Endothelial cell (in vitro differentiated cells): Measurements from ENCODE around the gene LYAR. TPM values are rescaled to one million over a fixed set of nuclear protein-coding genes. Genes with fewer than 3 reads are reported as not detected.

Experiments used
- DNase-seq: peaks from one replicate; pipeline ENCODE4 v3.0.0; 2021; ENCODE audit warnings: low spot score
- H3K27ac Mint-ChIP-seq: one replicate; pipeline ENCODE4 v1.8.0; 2021; ENCODE audit warnings: mixed read lengths, inconsistent platforms; ENCODE audit not compliant: unreplicated experiment
- H3K27me3 Mint-ChIP-seq: one replicate; pipeline ENCODE4 v1.8.0; 2021; ENCODE audit warnings: mild to moderate bottlenecking, moderate library complexity, mixed read lengths, inconsistent platforms; ENCODE audit not compliant: unreplicated experiment
- H3K36me3 Mint-ChIP-seq: one replicate; pipeline ENCODE4 v1.8.0; 2021; ENCODE audit warnings: mild to moderate bottlenecking, low read depth, mixed read lengths, inconsistent platforms; ENCODE audit not compliant: unreplicated experiment
- H3K4me1 Mint-ChIP-seq: one replicate; pipeline ENCODE4 v1.8.0; 2021; ENCODE audit warnings: mild to moderate bottlenecking, mixed read lengths, inconsistent platforms; ENCODE audit not compliant: unreplicated experiment
- H3K4me3 Mint-ChIP-seq: one replicate; pipeline ENCODE4 v1.8.0; 2021; ENCODE audit warnings: mild to moderate bottlenecking, mixed read lengths, inconsistent platforms; ENCODE audit not compliant: unreplicated experiment
- H3K9me3 Mint-ChIP-seq: one replicate; pipeline ENCODE4 v1.8.0; 2021; ENCODE audit warnings: mixed read lengths, inconsistent platforms; ENCODE audit not compliant: unreplicated experiment
- total RNA-seq: library from RNA; stranded (reverse); fragmentation: NEBNext Ultra II Directional; extraction: Animal tissue kit (Norgen Biotek cat#: 25700); gene quantifications from one replicate; pipeline ENCODE4 v1.2.1, GENCODE V29; 2021; ENCODE audit not compliant: unreplicated experiment
- TF ChIP-seq, protein P1 (sequence below): fragments of 200-600 bp; sonication (generic); IDR thresholded peaks from one replicate; pipeline ENCODE4 v1.5.0; 2021; ENCODE audit warnings: antibody characterized with exemption; ENCODE audit not compliant: unreplicated experiment

Gene LYAR
- total RNA-seq, 1 donor from 2014 or later: 13.2 TPM

DNA sequence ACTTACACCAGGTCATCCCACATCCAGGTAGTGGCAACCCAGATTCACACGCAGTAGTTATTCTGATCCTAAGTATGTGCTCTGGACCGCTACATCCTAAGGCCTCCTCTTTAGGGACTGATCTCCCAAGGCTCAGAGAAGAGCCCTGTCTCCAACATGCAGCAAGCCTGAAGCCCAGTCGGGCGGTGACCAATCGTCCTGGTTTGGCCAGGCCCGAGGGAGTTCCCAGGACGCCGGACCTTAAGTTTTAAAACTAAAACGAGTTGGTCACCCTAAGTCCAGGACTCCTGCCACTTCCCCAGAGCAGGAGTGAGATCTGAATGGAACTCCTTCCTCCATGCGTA is 385 bp downstream of the LYAR start:
- TF ChIP-seq, protein P1, sequence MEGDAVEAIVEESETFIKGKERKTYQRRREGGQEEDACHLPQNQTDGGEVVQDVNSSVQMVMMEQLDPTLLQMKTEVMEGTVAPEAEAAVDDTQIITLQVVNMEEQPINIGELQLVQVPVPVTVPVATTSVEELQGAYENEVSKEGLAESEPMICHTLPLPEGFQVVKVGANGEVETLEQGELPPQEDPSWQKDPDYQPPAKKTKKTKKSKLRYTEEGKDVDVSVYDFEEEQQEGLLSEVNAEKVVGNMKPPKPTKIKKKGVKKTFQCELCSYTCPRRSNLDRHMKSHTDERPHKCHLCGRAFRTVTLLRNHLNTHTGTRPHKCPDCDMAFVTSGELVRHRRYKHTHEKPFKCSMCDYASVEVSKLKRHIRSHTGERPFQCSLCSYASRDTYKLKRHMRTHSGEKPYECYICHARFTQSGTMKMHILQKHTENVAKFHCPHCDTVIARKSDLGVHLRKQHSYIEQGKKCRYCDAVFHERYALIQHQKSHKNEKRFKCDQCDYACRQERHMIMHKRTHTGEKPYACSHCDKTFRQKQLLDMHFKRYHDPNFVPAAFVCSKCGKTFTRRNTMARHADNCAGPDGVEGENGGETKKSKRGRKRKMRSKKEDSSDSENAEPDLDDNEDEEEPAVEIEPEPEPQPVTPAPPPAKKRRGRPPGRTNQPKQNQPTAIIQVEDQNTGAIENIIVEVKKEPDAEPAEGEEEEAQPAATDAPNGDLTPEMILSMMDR: no peak
- Mint-ChIP-seq H3K27ac (peak overlapping the region; percentile 36), H3K9me3 (no peaks in the 10 kb centered on the region), H3K4me1 (peaks cover 24% of the 10 kb centered on the region), H3K36me3 (peaks cover 6% of the 10 kb centered on the region), H3K27me3 (peaks cover 3% of the 10 kb centered on the region), H3K4me3 (peak overlapping the region; percentile 98)
- DNase-seq: no peak

DNA sequence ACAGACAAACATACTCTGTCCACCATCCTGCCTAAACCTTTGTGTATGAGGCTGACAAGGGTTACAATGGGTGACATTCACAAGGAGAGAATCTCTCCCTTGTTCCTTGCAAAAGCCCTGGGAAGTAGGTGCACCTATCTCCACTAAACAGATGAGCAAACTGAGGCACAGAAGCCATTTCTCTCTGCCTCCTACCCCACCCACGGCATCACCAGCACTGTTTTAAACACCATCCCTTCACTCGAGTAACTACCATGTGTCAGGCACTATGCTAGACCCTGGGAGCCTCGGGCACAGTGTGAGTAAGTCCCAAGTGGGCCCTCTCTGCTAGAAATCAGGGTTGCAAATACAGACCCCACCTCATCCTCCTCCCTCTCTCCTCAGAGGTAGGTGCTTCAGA is 899 bp downstream of the LYAR start:
- peak overlapping the region; percentile 18 for H3K27ac Mint-ChIP-seq
- TF ChIP-seq, protein P1: no peak
- no peak for DNase-seq
- no peaks in the 10 kb centered on the region for H3K9me3 Mint-ChIP-seq
- peak overlapping the region; percentile 98 for H3K4me3 Mint-ChIP-seq
- peaks cover 3% of the 10 kb centered on the region for H3K27me3 Mint-ChIP-seq
- H3K4me1 Mint-ChIP-seq: peaks cover 24% of the 10 kb centered on the region
- H3K36me3 Mint-ChIP-seq: peaks cover 8% of the 10 kb centered on the region

DNA sequence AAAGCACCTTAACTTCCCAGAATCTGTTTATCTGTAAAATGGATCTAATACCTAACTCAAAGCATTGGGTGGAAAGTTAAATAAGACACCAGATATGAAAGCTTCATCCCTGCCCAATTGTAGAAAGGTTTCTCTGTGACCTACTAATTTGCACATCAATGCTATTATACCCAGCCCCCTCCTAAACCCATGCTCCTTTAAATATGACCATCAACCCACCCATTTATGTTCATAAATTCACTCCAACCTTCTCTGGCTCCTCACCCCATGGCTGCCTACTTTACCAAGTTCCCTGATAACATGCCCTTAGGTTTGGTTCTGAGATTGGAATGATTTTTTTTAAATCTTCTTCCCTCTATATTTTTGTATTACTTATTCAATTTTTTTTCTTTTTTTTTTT is 1.9 kb downstream of the LYAR start:
- TF ChIP-seq, protein P1: no peak
- H3K27me3 Mint-ChIP-seq: peaks cover 3% of the 10 kb centered on the region
- no peak overlapping the region for H3K27ac Mint-ChIP-seq
- H3K36me3 Mint-ChIP-seq: peaks cover 13% of the 10 kb centered on the region
- peaks cover 24% of the 10 kb centered on the region for H3K4me1 Mint-ChIP-seq
- H3K4me3 Mint-ChIP-seq: no peak overlapping the region
- DNase-seq: no peak
- no peaks in the 10 kb centered on the region for H3K9me3 Mint-ChIP-seq

DNA sequence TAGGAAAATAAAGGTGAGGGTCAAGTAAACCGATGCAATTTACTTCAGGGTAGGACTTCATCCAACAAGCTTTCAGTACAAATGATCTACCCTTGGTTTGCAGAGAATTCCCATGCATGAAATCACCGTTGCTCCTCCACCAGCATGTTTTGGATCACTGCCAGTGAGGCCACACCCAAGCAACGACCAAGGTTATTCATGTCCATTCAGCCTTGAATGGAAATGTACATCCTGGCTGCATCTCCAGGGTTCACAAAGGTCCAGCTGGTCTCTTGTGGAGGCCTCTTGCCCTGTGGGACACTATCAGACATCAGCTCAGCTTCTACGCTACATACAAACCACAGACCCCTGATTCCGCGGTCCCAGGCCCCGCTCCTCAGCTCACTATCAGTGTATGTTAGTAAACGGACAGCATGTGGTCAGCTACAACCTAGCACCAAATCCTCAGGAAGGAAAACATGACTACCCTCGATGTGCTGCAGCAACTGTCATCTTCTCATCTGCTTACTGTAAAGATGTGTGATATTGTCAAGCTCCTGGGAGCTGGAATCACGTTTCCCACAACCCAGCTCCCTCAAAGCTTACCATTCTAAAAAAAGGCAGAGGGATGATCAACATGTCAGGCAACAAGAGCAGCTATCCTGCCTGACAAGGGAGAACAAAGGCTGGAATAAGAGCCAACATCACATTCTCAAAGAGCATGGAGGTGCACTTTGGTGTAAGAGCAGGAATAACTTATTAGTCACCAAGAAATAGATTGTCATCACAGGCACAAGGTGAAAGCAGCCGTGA is 4.9 kb downstream of the LYAR start:
- Mint-ChIP-seq H3K27me3 (no peaks in the 10 kb centered on the region), H3K36me3 (peaks cover 18% of the 10 kb centered on the region), H3K27ac (peak overlapping the region; percentile 32), H3K4me1 (peaks cover 10% of the 10 kb centered on the region), H3K9me3 (no peaks in the 10 kb centered on the region), H3K4me3 (no peak overlapping the region)
- TF ChIP-seq, protein P1: no peak
- no peak for DNase-seq

DNA sequence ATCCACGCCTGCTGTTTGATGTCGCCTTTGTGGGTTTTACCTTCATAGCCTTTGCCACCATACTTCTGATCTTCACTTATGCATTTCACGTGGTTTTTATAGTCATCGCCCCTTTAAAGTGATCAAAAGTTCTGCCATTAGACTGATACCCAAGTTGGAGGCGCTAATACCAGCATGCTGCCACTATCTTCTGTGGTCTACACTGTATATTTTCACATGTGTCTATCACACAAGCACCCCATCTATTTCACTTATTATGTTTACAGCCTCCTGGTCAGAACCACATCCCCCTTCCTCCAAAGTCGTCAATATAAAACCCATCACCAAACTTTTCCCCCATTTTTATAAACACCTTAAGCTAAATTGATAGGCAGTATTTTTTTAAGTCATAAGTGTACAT is 8.2 kb downstream of the LYAR start:
- Mint-ChIP-seq H3K4me1 (no peaks in the 10 kb centered on the region), H3K27me3 (no peaks in the 10 kb centered on the region), H3K4me3 (peak overlapping the region; percentile 28), H3K36me3 (peaks cover 22% of the 10 kb centered on the region), H3K9me3 (no peaks in the 10 kb centered on the region), H3K27ac (no peak overlapping the region)
- TF ChIP-seq, protein P1: no peak
- DNase-seq: no peak
